HG03139 (cell line): ENCODE data around the gene DCAF11.
"Not testable (repeated sequence)": the region's sequence is repeated elsewhere in the genome, so short reads cannot be mapped to it uniquely, and the experiment has no call there.

ENCODE experiments used
- ATAC-seq: cut with Tn5 transposase; IDR thresholded peaks from one replicate; pipeline ENCODE4 v1.9.1; 2021; ENCODE audit not compliant: unreplicated experiment

Gene DCAF11

GRCh38 chr14:24095271-24096068 is 19.1 kb upstream of the DCAF11 start:
- ATAC-seq: peak; percentile 63

DNA sequence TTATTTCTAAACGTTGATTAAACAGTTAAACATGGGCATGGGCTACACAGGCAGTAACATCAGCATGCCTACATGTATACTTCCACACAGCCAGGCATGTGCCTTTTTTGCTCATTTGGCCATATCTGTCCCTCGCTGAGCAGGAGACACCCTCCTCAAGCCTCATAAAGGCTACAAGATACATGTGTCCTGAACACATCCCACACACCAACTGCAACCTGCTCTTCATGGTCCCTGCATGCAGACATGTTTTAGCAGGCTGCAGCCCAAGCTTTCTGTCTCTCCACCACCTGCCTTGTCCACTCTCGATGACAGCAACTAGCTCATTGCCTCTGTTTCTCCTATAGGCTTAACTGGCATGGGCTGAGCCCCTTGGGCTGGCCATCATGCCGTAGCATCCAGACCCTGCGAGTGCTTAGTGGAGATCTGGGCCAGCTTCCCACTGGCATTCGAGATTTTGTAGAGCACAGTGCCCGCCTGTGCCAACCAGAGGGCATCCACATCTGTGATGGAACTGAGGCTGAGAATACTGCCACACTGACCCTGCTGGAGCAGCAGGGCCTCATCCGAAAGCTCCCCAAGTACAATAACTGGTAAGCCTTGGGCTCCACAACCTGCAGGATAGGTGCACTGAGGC is 17.9 kb upstream of the DCAF11 start:
- no peak for ATAC-seq

- ATAC-seq: no peak
Observed at GRCh38 chr14:24098229-24098926, 16.2 kb upstream of the DCAF11 start.

DNA sequence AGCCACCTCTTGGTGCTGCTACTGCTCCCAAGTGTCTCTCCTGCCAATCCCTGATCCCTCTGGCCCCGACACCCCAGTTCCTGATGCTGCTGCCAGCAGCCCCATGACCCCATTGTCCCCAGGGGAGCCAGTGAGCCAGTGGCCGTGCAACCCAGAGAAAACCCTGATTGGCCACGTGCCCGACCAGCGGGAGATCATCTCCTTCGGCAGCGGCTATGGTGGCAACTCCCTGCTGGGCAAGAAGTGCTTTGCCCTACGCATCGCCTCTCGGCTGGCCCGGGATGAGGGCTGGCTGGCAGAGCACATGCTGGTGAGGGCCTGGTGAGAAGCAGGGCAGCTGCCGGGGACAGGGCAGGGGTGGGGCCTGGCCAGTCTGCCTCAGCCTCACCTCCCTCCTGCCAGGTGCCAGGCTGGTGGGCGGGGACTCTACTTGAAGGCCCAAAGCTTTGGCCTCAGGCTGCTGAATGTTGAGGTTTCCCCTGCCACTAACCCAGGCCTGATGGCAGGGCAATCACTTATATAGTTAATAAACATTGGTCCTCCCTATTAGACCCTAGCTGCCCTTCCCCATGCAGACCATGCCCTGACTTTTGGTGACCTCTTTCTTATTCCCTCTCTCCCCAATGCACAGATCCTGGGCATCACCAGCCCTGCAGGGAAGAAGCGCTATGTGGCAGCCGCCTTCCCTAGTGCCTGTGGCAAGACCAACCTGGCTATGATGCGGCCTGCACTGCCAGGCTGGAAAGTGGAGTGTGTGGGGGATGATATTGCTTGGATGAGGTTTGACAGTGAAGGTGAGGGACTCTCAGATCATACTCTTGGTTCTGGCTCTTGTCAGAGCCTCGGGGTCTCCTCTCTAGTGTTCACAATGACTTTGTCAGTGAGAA is 15.4 kb upstream of the DCAF11 start:
- ATAC-seq: no peak

GRCh38 chr14:24100197-24100981 is 14.2 kb upstream of the DCAF11 start:
- ATAC-seq: no peak

DNA sequence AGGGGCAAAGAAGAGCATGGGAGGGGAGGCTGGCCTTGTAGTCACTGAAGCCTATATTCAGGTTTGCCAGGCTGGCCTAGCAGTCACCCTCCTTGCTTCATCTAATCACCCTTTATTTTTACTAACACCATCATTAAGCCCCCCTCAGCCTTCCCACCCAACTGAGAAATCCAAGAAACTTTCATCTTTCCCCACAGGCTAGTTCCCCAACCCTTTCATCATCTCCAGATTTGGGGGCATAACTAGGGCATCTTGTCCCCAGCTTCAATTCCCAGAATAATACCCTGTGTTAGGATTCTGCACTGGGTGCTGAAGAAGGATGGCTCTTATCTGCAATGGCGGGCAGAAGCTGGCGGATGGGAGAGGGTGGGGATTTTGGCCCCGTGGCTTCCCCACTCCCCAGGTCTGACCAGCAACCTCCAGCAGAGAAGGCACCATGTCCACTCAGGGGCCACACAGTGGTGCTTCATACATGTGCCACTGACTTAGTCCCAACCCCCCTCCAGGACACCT is 13.5 kb upstream of the DCAF11 start:
- ATAC-seq: no peak

DNA sequence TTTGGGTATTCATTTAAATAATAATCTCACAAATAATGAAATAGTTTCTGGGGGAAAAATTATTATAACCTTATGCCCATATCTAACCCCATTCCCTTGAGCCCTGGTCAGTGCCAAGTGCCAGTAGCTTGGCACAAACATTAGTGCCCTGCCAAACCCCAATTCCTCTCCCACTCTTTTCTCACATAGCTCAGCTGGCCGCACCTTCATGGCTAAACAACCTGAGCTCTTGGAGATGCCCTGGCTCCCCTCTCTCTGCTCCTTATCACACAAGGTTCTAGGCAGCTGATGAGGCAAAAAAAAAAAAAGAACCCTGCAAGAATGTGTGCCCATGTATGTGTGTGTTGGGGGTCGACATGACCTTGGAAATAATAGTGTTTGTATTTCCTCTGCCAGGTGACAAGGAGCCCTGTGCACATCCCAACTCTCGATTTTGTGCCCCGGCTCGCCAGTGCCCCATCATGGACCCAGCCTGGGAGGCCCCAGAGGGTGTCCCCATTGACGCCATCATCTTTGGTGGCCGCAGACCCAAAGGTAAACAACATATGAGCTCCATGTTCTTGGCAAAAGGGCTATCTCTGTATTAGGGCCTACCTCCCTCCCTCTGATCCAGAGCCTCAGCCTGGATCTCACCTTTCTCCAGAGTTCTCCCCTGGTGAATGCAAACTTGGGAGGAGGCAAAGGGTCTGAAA is 12.1 kb upstream of the DCAF11 start:
- no peak for ATAC-seq

- ATAC-seq: no peak
Observed at GRCh38 chr14:24103451-24103850, 11.1 kb upstream of the DCAF11 start.

GRCh38 chr14:24105609-24106239 is 8.9 kb upstream of the DCAF11 start:
- ATAC-seq: not testable (repeated sequence)

DNA sequence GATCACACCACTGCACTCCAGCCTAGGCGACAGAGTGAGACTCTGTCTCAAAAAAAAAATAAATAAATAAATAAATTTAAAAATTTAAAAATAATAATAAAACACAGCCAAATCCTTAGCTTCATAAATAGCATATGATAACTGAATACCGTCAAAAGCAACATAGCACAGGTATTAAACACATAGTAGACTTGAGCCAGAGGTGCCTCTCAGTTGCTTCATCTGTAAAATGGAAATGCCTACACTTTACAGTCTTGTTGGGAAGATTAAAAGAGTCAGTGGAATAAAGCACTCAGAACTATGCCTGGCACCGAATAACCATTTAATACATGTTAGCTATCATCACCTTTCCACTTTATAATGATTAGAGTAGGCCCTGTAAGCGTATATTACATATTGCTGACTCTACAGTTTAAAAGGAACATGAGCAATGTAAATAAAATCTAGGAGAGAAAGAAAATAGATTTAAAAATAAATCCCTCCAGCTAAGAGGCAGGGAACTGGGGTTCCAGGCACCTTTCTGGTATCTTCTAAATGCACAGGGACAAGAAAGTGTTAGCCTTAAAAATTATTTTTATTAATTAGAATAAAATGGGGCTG is 7.8 kb upstream of the DCAF11 start:
- no peak for ATAC-seq

DNA sequence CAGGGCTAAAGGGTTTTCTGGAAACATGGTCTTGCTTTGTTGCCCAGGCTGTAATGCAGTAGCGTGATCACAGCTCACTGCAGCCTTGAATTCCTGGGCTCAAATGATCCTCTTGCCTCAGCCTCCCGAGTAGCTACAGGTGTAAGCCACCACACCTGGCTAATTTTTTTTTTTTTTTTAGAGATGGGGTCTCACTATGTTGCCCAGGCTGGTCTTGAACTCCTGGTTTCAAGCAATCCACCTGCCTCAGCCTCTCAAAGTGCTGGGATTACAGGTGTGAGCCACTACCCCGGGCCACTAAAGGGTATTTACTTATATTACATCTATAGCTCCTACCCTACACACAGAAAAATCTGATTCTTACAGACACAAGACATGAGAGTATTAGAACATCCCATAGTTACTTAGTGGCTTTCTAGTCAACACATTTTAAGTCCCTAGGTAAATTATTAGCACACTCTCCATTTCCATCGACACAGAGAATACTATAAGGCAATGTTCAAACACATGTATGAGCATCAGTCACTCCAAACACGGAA is 6.2 kb upstream of the DCAF11 start:
- peak; percentile 12 for ATAC-seq

DNA sequence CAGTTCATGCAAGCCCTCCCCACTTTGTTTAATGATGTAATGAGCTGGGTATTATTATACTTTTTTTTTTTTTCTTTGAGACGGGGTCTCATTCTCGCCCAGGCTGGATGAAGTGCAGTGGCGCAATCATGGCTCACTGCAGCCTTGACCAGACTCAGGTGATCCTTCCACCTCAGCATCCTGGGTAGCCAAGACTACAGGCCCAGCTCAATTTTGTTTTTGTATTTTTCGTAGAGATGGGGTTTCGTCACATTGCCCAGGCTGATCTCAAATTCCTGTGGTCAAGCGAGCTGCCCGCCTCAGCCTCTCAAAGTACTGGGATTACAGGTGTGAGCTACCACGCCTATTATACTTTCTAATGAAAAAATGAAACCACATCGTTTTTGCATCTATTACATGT is 4.5 kb upstream of the DCAF11 start:
- ATAC-seq: no peak

GRCh38 chr14:24110523-24110922 is 4.1 kb upstream of the DCAF11 start:
- no peak for ATAC-seq

GRCh38 chr14:24113379-24113800 is 1.2 kb upstream of the DCAF11 start:
- ATAC-seq: no peak

- peak; percentile 34 for ATAC-seq
Observed at GRCh38 chr14:24113801-24114531, 611 bp upstream of the DCAF11 start.

DNA sequence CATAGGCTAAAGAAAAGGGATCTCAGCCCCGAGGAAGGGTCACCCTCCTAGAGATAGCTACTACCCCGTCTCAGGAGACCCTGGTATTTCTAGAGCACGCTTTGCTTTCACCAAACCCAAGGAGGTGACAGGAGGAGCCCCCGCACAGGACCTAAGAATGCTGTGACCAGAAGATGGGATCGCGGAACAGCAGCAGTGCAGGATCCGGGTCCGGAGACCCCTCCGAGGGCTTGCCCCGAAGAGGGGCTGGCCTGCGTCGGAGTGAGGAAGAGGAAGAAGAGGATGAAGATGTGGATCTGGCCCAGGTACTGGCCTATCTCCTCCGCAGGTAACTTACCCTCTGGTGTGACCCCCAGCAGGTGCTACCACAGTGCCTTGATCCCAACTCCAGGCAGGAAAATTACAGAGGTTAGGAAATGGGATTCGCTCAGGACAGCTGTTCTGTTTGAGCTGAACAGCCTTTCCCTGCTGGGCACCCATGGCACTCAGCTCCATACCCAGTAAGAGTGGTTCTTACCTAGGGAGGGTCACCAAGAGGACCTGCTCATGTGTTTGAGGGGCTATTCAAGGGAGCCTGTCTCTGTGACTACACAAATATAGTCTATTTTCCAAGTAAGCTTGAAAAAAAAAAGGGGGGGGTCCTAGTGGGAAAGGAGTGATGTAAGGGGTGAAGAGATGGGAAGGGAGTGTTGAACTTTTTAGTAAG is 998 bp downstream of the DCAF11 start:
- ATAC-seq: no peak
